Stimulated activated effector memory CD8-positive, alpha-beta T cell treated with anti-CD3 and anti-CD28 coated beads, Interleukin-12 subunit alpha, Interleukin-12 subunit beta, amount 100 ng/mL, for 72 hours (primary cell): ENCODE results near the gene PTK7.

ENCODE experiments used
- ATAC-seq: fragments of 150-1000 bp; cut with Tn5 transposase; 2 replicates; pipeline ENCODE4 v1.10.0; 2021
- DNase-seq, 2 donors: peaks; one replicate each; pipeline ENCODE4 v3.0.0; 2021 to 2022; ENCODE audit warnings: low spot score in 2 of 2
- H3K27ac Mint-ChIP-seq: one replicate; pipeline ENCODE4 v1.8.0; 2022; ENCODE audit warnings: mild to moderate bottlenecking, mixed read lengths
- H3K36me3 Mint-ChIP-seq: one replicate; pipeline ENCODE4 v1.8.0; 2022; ENCODE audit warnings: mild to moderate bottlenecking, mixed read lengths
- H3K4me1 Mint-ChIP-seq: one replicate; pipeline ENCODE4 v1.8.0; 2022; ENCODE audit warnings: mixed read lengths
- H3K4me3 Mint-ChIP-seq: one replicate; pipeline ENCODE4 v1.8.0; 2022; ENCODE audit warnings: mild to moderate bottlenecking, mixed read lengths
- H3K9me3 Mint-ChIP-seq: one replicate; pipeline ENCODE4 v1.8.0; 2022; ENCODE audit warnings: mixed read lengths

PTK7 gene

DNA sequence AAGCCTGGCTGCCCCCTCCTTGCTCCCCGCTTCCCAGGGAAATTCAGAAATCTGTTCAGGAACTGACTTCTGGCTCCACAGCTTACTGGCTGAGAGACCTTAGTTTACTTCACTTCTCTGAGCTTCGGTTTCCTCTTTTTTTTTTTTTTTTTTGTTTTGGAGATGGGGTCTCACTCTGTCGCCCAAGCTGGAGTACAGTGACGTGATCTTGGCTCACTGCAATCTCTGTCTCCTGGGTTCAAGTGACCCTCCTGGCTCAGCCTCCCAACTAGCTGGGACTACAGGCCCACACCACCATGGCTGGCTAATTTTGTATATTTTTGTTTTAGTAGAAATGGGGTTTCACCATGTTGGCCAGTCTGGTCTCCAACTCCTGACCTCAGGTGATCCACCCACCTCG is 14.9 kb downstream of the PTK7 start:
- Mint-ChIP-seq H3K9me3 (no peaks in the 10 kb centered on the region), H3K27ac (no peak overlapping the region), H3K4me1 (peaks cover 21% of the 10 kb centered on the region), H3K36me3 (no peaks in the 10 kb centered on the region), H3K4me3 (no peak overlapping the region)
- ATAC-seq (no peak), DNase-seq (no peak)

DNA sequence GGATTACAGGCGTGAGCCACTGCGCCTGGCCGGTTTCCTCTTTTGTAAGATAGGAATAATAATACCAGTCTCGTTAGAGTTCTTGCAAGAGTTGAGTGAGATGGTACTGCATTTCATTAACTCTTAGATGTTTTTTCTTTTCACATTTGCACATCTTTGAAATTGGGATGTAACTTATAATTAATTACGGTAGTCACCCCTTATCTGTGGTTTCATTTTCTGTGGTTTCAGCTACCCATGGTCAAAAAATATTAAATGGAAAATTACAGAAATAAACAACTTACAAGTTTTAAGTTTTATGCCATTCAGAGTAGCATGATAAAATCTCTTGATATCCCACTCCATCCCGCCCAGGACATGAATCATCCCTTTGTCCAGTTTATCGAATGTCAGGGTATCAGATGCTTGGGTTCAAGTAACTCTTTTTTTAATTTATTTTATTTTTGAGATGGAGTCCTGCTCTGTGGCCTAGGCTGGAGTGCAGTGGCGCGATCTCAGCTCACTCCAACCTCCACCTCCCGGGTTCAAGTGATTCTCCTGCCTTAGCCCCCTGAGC is 15.4 kb downstream of the PTK7 start:
- no peaks in the 10 kb centered on the region for H3K9me3 Mint-ChIP-seq
- no peaks in the 10 kb centered on the region for H3K36me3 Mint-ChIP-seq
- no peak for ATAC-seq
- H3K4me1 Mint-ChIP-seq = peaks cover 18% of the 10 kb centered on the region
- no peak overlapping the region for H3K27ac Mint-ChIP-seq
- no peak overlapping the region for H3K4me3 Mint-ChIP-seq
- no peak for DNase-seq

DNA sequence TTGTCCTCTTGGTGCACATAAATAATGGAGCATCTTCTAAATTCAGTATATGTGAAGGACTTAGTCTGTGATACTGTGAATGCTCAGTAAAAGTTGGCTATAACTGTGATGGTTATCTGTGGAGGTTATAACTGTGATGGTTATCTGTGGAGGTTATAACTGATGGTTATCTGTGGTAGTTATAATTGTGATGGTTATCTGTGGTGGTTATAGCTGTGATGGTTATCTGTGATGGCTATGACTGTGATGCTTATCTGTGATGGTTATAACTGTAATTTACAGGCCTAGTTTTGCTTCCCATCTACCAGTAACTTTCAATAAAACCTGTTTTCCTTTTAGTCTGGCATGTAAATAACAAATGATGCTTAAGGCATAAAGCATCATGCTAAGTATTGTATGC is 16.5 kb downstream of the PTK7 start:
- Mint-ChIP-seq H3K27ac (no peak overlapping the region), H3K4me1 (peaks cover 18% of the 10 kb centered on the region), H3K4me3 (no peak overlapping the region), H3K36me3 (no peaks in the 10 kb centered on the region), H3K9me3 (no peaks in the 10 kb centered on the region)
- DNase-seq = no peak
- no peak for ATAC-seq

DNA sequence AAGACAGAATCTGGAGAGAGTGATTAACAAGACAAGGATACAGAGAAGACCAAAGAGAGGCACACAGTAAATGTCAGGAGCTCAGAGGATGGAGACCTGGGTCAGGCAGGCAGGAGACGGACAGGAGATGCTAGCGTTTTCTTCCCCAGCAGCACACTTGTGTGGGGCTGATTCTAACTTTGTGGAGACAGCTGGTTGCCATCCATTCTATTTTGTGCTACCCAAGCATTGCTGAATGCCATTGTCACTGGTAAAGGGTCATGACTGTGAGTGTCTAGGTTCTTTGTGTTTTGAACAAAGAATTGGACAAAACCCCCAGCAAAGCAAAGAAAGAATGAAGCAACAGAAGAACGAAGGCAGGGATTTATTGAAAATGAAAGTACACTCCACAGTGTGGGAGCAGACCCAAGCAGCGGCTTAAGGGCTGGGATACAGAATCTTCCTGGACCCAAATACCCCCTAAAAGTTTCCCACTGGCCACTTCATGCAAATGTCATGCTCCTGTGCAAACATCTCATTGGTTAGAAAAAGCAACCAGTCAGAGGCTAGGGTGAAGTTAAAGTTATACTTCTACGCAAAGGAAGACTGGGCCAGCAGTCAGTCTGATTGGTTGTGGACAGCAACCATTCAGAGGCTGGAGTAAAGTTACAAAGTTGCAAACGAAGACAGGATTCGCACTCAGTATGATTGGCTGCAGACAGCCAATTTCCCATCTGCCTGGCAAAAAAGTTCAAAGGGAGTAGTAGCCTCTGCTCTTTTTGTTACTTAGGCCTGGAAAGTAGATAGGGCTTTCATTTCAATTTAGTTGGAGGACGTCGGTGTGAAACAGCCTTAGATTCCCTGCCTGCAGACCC is 17.5 kb downstream of the PTK7 start:
- no peak for DNase-seq
- no peak overlapping the region for H3K27ac Mint-ChIP-seq
- H3K4me1 Mint-ChIP-seq = peaks cover 18% of the 10 kb centered on the region
- H3K4me3 Mint-ChIP-seq = peak overlapping the region; percentile 12
- H3K36me3 Mint-ChIP-seq = no peaks in the 10 kb centered on the region
- no peak for ATAC-seq
- H3K9me3 Mint-ChIP-seq = no peaks in the 10 kb centered on the region

DNA sequence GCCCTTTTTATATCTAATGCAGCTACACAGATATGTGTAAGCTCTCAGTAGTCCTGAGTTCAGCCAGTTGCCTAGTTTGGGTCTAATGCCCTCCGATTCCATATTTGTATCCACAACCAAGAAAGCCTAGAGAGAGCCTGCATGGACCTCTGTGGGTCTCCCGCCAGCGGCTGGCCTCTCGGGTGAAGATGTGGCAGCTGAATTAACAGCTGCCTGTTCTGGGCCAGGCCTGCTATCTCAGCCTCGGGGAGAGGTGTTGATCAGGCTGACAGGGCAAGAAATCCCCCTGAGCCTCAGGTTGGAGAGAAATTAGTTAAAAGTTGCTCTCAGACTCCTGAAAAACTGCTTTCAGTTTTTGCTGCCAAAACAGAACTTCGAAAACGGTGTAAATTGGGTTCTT is 19.8 kb downstream of the PTK7 start:
- no peak overlapping the region for H3K4me3 Mint-ChIP-seq
- H3K36me3 Mint-ChIP-seq = no peaks in the 10 kb centered on the region
- no peak overlapping the region for H3K27ac Mint-ChIP-seq
- ATAC-seq = peak; percentile 34
- H3K4me1 Mint-ChIP-seq = peaks cover 13% of the 10 kb centered on the region
- H3K9me3 Mint-ChIP-seq = no peaks in the 10 kb centered on the region
- DNase-seq = no peak

DNA sequence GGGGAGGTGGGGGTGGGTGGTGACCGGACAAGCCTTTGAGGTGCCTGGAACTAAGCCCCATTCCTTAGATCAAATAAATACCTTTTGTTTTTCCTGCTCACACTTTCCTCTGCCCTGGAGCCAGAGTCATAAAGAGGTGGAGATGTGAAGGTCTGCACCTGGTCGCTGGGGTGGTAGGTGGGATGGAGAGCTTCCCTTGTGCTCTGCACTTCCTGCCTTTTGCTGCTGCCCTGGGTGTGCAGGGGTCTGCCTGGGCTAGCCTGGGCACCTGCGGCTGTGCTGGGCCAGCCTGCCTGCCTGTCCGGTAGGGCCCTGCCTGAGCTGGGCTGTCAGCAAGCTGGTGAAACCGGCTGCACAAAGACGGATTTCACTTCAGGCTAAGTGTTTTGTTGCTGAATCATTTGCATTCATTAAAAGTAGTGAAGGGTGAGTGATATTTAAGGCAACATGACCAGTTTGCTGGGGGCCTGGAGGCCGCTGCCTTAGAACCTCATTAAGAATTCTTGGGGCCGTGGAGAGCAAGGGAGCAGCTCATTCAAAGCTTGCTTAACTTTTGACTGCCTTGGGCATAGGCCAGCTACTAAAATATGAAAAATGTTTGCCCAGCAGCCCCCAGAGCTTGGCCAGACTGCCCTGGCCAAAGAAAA is 20.5 kb downstream of the PTK7 start:
- DNase-seq (no peak), ATAC-seq (no peak)
- Mint-ChIP-seq H3K27ac (no peak overlapping the region), H3K9me3 (no peaks in the 10 kb centered on the region), H3K36me3 (no peaks in the 10 kb centered on the region), H3K4me3 (no peak overlapping the region), H3K4me1 (peaks cover 13% of the 10 kb centered on the region)

DNA sequence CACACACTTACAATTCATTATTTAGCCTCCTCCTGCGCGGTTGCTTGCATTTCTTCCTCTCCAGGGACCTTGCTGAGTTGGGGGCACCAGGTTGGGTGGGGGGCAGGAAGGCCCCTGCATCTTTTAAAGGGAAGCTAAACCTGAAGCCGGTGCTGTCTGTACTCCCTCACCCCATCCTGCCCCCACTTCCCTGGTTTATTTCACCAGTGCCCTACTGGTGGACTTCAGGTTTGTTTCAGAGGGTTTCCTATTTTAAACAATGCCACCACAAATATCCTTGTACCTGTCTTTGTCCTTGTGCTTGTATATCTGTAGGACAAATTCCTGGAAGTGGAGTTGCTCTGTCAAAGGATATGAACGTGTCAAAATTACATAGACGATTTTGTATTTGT is 21.0 kb downstream of the PTK7 start:
- peaks cover 13% of the 10 kb centered on the region for H3K4me1 Mint-ChIP-seq
- no peaks in the 10 kb centered on the region for H3K36me3 Mint-ChIP-seq
- ATAC-seq (no peak), DNase-seq (no peak)
- no peak overlapping the region for H3K27ac Mint-ChIP-seq
- no peak overlapping the region for H3K4me3 Mint-ChIP-seq
- no peaks in the 10 kb centered on the region for H3K9me3 Mint-ChIP-seq

DNA sequence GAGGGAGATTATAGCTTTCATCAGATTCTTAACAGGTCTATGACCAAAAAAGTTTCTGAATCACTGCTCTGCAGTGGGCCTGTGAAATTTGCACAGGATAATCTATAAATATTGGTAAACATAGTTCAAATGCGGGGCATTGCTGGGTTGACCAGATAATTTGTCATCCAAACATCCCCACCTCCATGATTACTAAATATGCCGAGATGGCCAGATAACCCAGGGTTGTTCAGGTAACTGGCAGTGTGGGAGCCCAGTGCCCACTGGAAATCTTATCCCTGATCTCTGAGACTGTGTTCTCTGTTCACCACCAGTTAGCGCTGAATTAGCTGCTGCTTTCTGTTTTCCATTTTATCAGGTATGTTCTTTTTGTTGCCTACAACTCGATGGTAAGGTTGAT is 21.4 kb downstream of the PTK7 start:
- no peak for ATAC-seq
- no peaks in the 10 kb centered on the region for H3K9me3 Mint-ChIP-seq
- H3K36me3 Mint-ChIP-seq = no peaks in the 10 kb centered on the region
- no peak overlapping the region for H3K27ac Mint-ChIP-seq
- no peak overlapping the region for H3K4me3 Mint-ChIP-seq
- peaks cover 13% of the 10 kb centered on the region for H3K4me1 Mint-ChIP-seq
- DNase-seq = no peak

DNA sequence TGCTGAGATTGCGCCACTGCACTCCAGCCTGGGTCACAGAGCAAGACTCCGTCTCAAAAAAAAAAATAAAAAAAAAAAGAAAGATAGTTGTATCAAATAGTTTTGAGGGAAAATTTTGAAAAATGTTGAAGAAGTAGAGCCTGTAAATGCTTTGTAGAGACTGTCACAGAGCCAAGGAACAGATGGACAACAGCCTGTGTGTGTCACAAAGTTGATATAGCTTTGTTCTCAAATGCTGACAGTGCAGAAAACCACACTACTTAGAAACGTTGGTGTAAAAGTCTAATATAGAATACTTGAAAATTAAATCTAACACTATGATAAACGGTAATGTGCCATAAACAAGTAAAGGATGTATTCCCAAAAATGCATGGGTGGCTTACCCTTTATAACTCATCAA is 25.4 kb downstream of the PTK7 start:
- Mint-ChIP-seq H3K9me3 (no peaks in the 10 kb centered on the region), H3K4me1 (no peaks in the 10 kb centered on the region), H3K36me3 (no peaks in the 10 kb centered on the region), H3K4me3 (no peak overlapping the region), H3K27ac (no peak overlapping the region)
- no peak for ATAC-seq
- DNase-seq = no peak

DNA sequence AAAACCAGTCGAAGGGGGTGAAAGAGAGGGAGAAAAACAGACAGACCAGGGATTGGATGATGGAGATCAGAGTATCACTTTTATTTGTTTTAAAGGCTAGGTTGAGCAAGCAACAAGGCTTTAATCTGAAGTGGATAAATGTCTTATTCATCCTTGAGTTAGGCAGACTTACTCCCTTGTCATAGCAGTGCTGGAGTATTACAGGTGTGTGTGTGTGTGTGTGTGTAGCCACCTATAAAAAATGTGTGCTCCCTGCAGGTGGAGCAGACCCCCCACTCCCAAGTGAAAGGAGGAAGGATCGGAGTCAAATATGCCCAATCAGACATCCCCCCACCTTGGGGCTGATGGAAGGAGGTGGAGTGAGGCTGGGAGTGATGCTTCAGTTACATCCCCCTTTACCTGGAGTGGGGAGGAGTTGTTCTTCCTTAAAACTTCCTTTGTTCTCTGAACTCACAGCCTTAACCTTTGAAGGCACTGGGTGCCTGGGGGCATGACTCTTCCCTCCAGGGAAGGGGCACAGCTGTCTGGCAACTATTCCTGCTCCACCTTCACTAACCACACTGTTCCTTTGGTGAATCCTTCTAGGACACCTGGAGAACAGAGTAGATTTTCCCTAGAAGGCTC is 27.3 kb downstream of the PTK7 start:
- ATAC-seq (no peak), DNase-seq (no peak)
- Mint-ChIP-seq H3K4me3 (no peak overlapping the region), H3K27ac (no peak overlapping the region), H3K4me1 (no peaks in the 10 kb centered on the region), H3K36me3 (no peaks in the 10 kb centered on the region), H3K9me3 (no peaks in the 10 kb centered on the region)

DNA sequence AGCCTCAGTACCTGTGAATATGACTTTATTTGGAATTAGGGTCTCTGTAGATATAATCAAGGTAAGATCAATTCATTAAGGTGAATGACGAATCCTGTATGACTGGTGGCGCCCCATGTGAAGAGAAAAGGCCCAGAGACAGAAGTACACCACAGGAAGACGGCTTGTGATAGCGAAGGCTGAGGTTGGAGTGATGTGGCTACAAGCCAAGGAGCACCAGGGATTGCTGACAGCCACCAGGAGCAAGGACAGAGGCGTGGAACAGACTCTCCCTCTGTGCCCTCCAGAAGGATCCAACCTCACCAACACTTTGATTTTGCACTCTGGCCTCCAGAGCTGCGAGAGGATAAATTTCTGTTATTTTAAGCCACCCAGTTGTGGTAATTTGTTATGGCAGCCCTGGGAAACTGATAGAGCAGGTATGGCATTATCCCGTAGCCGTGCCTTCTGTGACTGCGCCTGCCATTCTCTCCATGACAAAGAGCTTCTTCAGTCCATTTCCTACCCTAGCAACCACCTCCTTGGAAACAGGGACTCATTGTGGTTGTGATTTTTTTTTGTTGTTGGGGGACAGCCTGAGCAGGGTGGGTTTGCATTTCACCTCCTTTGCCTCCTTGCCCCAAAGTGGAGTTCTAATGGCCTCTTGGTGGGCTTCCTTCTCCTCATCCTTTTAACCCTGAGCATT is 29.6 kb downstream of the PTK7 start:
- Mint-ChIP-seq H3K4me1 (no peaks in the 10 kb centered on the region), H3K9me3 (no peaks in the 10 kb centered on the region)

DNA sequence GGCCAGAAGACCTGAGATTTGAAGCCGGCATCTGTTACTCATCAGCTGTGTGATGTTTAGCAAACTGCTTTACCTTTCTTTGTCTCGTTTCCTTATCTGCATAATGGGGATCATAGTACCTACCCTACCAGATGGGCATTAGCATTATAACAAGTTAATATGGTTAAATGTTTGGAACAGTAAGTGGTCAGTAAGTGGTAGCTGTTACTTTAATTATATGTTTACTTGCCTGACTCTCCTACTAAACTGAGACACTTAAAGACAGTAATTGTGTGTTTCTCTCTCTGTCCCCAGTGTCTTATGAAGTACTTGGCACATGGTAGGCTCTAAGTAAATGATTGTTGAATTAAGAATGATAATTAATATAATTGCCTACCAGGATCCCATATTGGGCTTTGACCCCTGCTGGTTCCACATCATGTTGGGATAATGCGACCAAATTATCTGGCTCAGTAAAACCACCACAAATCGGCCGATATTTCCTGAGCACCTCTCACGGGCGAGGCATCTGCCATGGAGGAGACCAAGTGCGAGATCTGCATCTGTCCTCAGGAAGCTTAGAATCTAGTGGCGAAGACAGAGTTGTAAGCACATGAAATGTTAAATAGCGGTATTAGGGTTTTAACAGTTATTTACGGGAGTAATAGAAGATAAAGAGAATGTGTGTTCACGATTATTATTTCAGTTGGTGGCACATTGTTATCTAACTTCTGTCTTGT is 31.4 kb downstream of the PTK7 start:
- no peak for ATAC-seq
- no peak overlapping the region for H3K27ac Mint-ChIP-seq
- no peaks in the 10 kb centered on the region for H3K9me3 Mint-ChIP-seq
- H3K4me3 Mint-ChIP-seq = no peak overlapping the region
- H3K36me3 Mint-ChIP-seq = no peaks in the 10 kb centered on the region
- no peaks in the 10 kb centered on the region for H3K4me1 Mint-ChIP-seq
- DNase-seq = no peak

More for the DNA sequence above, 29.6 kb downstream of the PTK7 start:
- Mint-ChIP-seq H3K4me3 (no peak overlapping the region), H3K27ac (peak overlapping the region; percentile 38), H3K36me3 (no peaks in the 10 kb centered on the region)
- ATAC-seq (no peak), DNase-seq (no peak)

DNA sequence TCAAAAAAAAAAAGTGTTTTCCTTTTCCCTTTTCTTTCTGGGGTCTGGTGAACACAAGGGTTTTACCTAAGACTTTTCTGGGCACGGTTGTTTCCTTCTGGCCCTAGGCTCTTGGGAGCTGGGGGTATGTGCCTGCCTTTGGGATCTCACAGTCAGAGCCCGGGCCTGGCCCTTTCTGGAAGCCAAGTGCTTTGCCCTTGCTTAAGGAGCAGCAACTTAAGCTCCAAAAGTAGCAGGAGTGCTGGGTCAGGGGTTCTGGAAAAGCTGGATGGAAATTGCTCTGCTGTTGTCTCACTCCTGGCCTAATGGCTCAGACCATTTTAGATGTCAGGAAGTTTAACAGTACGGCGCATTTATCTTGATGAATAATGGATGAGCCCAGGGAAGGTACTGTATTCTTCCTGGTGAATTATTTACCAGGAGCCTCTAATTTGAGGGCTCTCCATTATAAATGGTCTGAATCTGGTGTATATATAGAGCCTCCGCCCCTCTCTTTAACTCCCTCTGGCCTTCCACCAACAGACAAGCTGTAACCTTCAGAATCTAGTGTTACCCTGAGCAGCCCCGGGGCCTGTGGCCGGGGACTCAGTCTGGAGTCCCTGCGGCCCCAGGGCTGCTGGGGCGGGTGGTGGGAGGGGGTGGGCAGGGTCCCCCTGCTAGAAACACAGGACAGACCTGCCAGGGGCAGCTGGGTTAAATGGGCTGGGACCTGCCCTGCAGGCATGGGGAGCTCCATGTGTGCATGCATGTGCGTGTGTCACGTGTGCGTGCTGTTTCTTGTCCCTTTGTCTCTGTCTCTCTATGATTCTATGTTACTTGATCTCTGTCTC is 37.5 kb downstream of the PTK7 start:
- DNase-seq = no peak
- Mint-ChIP-seq H3K4me1 (no peaks in the 10 kb centered on the region), H3K27ac (peak overlapping the region; percentile 15), H3K36me3 (no peaks in the 10 kb centered on the region), H3K9me3 (no peaks in the 10 kb centered on the region), H3K4me3 (no peak overlapping the region)
- ATAC-seq = no peak

DNA sequence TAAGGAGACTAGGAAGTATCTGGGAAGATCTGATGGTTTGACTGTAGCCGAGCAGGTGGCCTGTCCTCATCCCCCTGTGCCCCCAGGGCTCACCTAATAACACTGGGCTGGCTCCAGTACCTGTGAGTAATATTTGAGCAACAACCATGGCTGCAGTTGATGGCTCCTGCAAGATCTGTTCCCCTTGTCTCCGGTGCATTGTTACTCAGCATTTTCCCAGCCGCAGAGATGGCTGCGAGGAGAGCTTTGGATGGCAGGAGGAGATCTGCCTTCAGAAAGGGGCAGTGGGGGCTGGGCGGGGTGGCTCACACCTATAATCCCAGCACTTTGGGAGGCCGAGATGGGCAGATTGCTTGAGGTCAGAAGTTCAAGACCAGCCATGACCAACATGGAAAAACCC is 39.3 kb downstream of the PTK7 start:
- ATAC-seq (no peak), DNase-seq (no peak)
- Mint-ChIP-seq H3K4me3 (no peak overlapping the region), H3K36me3 (no peaks in the 10 kb centered on the region), H3K4me1 (no peaks in the 10 kb centered on the region), H3K27ac (no peak overlapping the region), H3K9me3 (no peaks in the 10 kb centered on the region)
